NCI-H748 (cell line): ENCODE measurements around the gene ATN1.

ENCODE experiments used
- DNase-seq: peaks from one replicate; lab custom pipeline; 2025; ENCODE audit not compliant: unreplicated experiment; lab: John Stamatoyannopoulos, UW

The ATN1 gene

GRCh38 chr12:6925239-6925539 lies 2.6 kb upstream of the ATN1 start:
- DNase-seq = no peak

GRCh38 chr12:6925540-6926279 lies 2.0 kb upstream of the ATN1 start:
- DNase-seq = no peak

GRCh38 chr12:6928022-6928702 lies 403 bp downstream of the ATN1 start:
- no peak for DNase-seq

GRCh38 chr12:6928703-6929407 lies 1.1 kb downstream of the ATN1 start:
- no peak for DNase-seq

GRCh38 chr12:6929466-6930452 lies 2.0 kb downstream of the ATN1 start:
- DNase-seq = no peak

GRCh38 chr12:6932766-6933165 lies 5.0 kb downstream of the ATN1 start:
- no peak for DNase-seq

- no peak for DNase-seq
Observed at GRCh38 chr12:6934110-6934509, 6.4 kb downstream of the ATN1 start.

- no peak for DNase-seq
Observed at GRCh38 chr12:6935371-6936193, 7.8 kb downstream of the ATN1 start.

GRCh38 chr12:6936194-6936635 lies 8.5 kb downstream of the ATN1 start:
- DNase-seq = no peak

GRCh38 chr12:6936636-6937480 lies 9.1 kb downstream of the ATN1 start:
- peak; percentile 50 for DNase-seq

- peak; percentile 96 for DNase-seq
Observed at GRCh38 chr12:6937481-6938352, 10.0 kb downstream of the ATN1 start.

GRCh38 chr12:6938353-6939190 lies 10.8 kb downstream of the ATN1 start:
- DNase-seq = no peak

- DNase-seq = no peak
Observed at GRCh38 chr12:6939191-6939540, 11.4 kb downstream of the ATN1 start.

GRCh38 chr12:6941267-6941666 lies 13.5 kb downstream of the ATN1 start:
- DNase-seq = no peak

- DNase-seq = no peak
Observed at GRCh38 chr12:6941782-6942181, 14.0 kb downstream of the ATN1 start.

- no peak for DNase-seq
Observed at GRCh38 chr12:6942331-6942665, 14.5 kb downstream of the ATN1 start.

- peak; percentile 89 for DNase-seq
Observed at GRCh38 chr12:6943389-6943721, 15.6 kb downstream of the ATN1 start.
